OCI-LY1 (cell line): Measurements from ENCODE around the gene CDH4.

Experiments used
- H2AFZ ChIP-seq: fragments of 200-600 bp; sonication (generic), shearing (Covaris generic); 2 replicates; pipeline ENCODE4 v1.6.0; 2014; ENCODE audit warnings: antibody characterized with exemption, mild to moderate bottlenecking, low read length
- H3F3A ChIP-seq: fragments of 200-600 bp; sonication (generic), shearing (Covaris generic); 2 replicates; pipeline ENCODE4 v1.6.0; 2014; ENCODE audit warnings: mild to moderate bottlenecking, antibody characterized with exemption, low read length, moderate library complexity; ENCODE audit not compliant: insufficient read depth
- H3K27ac ChIP-seq: fragments of 200-600 bp; sonication (generic); 2 replicates; pipeline ENCODE4 v1.5.1; 2014; ENCODE audit warnings: low read length, mixed run types, mild to moderate bottlenecking, low read depth; ENCODE audit not compliant: poor library complexity, severe bottlenecking
- H3K27me3 ChIP-seq: fragments of 200-600 bp; sonication (generic); 2 replicates; pipeline ENCODE4 v1.6.0; 2014; ENCODE audit warnings: antibody characterized with exemption, mild to moderate bottlenecking, low read length, moderate library complexity; ENCODE audit not compliant: insufficient read depth
- H3K36me3 ChIP-seq: fragments of 200-600 bp; sonication (generic); 2 replicates; pipeline ENCODE4 v1.6.1; 2014; ENCODE audit warnings: mild to moderate bottlenecking, antibody characterized with exemption, low read length, moderate library complexity, mixed read lengths; ENCODE audit not compliant: insufficient read depth
- H3K4me1 ChIP-seq: fragments of 200-600 bp; sonication (generic); 2 replicates; pipeline ENCODE4 v1.5.1; 2014; ENCODE audit warnings: mild to moderate bottlenecking, low read length, moderate library complexity; ENCODE audit not compliant: insufficient read depth, severe bottlenecking
- H3K4me2 ChIP-seq: fragments of 200-600 bp; sonication (generic), shearing (Covaris generic); 2 replicates; pipeline ENCODE4 v1.6.1; 2014; ENCODE audit warnings: low read length
- H3K4me3 ChIP-seq: fragments of 200-600 bp; sonication (generic); 2 replicates; pipeline ENCODE4 v1.5.1; 2014; ENCODE audit warnings: low read length, low read depth, mild to moderate bottlenecking, mixed read lengths; ENCODE audit not compliant: poor library complexity, severe bottlenecking
- H3K79me2 ChIP-seq: fragments of 200-600 bp; shearing (Covaris generic); 2 replicates; pipeline ENCODE4 v1.6.1; 2016; ENCODE audit warnings: mixed run types, low read length, mixed read lengths; ENCODE audit not compliant: insufficient read depth
- H3K9ac ChIP-seq: fragments of 200-600 bp; sonication (generic), shearing (Covaris generic); 2 replicates; pipeline ENCODE4 v1.6.1; 2014; ENCODE audit warnings: mild to moderate bottlenecking, low read length, mixed read lengths
- H3K9me2 ChIP-seq: fragments of 200-600 bp; sonication (generic), shearing (Covaris generic); 2 replicates; pipeline ENCODE4 v1.6.1; 2014; ENCODE audit warnings: low read depth, mild to moderate bottlenecking, low read length, mixed read lengths
- H3K9me3 ChIP-seq: fragments of 200-600 bp; shearing (Covaris generic); 2 replicates; pipeline ENCODE4 v1.6.1; 2014; ENCODE audit warnings: low read length, mixed read lengths
- H4K20me1 ChIP-seq: fragments of 200-600 bp; sonication (generic), shearing (Covaris generic); 2 replicates; pipeline ENCODE4 v1.6.0; 2016; ENCODE audit warnings: mild to moderate bottlenecking, low read length; ENCODE audit not compliant: insufficient read depth
- CTCF ChIP-seq: fragments of 200-600 bp; sonication (generic), shearing (Covaris generic); IDR thresholded peaks from 2 replicates; pipeline ENCODE4 v1.5.1; 2017; ENCODE audit warnings: mild to moderate bottlenecking, antibody characterized with exemption, low read length, moderate library complexity, mixed read lengths
- EZH2 ChIP-seq: fragments of 200-600 bp; sonication (generic), shearing (Covaris generic); IDR thresholded peaks from 2 replicates; pipeline ENCODE4 v1.8.0; 2017; ENCODE audit warnings: borderline replicate concordance, mixed run types, mild to moderate bottlenecking, antibody characterized with exemption, low read length, moderate library complexity, mixed read lengths

CDH4 gene

GRCh38 chr20:61766921-61767610 is 515.0 kb downstream of the CDH4 start:
- Histone ChIP-seq H3K27ac (no peak overlapping the region), H3K27me3 (no peaks in the 10 kb centered on the region), H3K4me2 (no peak overlapping the region), H3K79me2 (no peaks in the 10 kb centered on the region), H3K9ac (no peak overlapping the region), H3K4me3 (no peak overlapping the region), H4K20me1 (no peaks in the 10 kb centered on the region), H3K9me2 (no peaks in the 10 kb centered on the region), H2AFZ (no peak overlapping the region), H3K4me1 (no peaks in the 10 kb centered on the region), H3K36me3 (no peaks in the 10 kb centered on the region), H3K9me3 (no peaks in the 10 kb centered on the region), H3F3A (no peaks in the 10 kb centered on the region)
- TF ChIP-seq CTCF: no peak
- no peak for TF ChIP-seq EZH2

GRCh38 chr20:61767761-61768494 is 515.9 kb downstream of the CDH4 start:
- Histone ChIP-seq H4K20me1 (no peaks in the 10 kb centered on the region), H3K79me2 (no peaks in the 10 kb centered on the region), H3K4me2 (no peak overlapping the region), H3F3A (no peaks in the 10 kb centered on the region), H3K9me2 (no peaks in the 10 kb centered on the region), H2AFZ (no peak overlapping the region), H3K4me3 (no peak overlapping the region), H3K9me3 (no peaks in the 10 kb centered on the region), H3K27ac (no peak overlapping the region), H3K27me3 (no peaks in the 10 kb centered on the region), H3K9ac (no peak overlapping the region), H3K4me1 (no peaks in the 10 kb centered on the region), H3K36me3 (no peaks in the 10 kb centered on the region)
- TF ChIP-seq CTCF: no peak
- no peak for TF ChIP-seq EZH2

- Histone ChIP-seq H3K36me3 (no peaks in the 10 kb centered on the region), H3K27ac (no peak overlapping the region), H3K9me2 (no peaks in the 10 kb centered on the region), H3F3A (no peaks in the 10 kb centered on the region), H4K20me1 (no peaks in the 10 kb centered on the region), H2AFZ (no peak overlapping the region), H3K4me3 (no peak overlapping the region), H3K79me2 (no peaks in the 10 kb centered on the region), H3K4me2 (no peak overlapping the region), H3K9ac (no peak overlapping the region), H3K27me3 (no peaks in the 10 kb centered on the region), H3K9me3 (no peaks in the 10 kb centered on the region), H3K4me1 (no peaks in the 10 kb centered on the region)
- no peak for TF ChIP-seq EZH2
- TF ChIP-seq CTCF: no peak
These were observed 516.7 kb downstream of the CDH4 start for GRCh38 chr20:61768571-61769285.
